SK-N-SH (cell line): Measurements from ENCODE around the gene LRRC75A. TPM values are rescaled to one million over a fixed set of nuclear protein-coding genes. Genes with fewer than 3 reads are reported as not detected.
A peak's percentile ranks its signal among the peaks of the same experiment; 100 is the strongest.

Experiments used
- CTCF ChIA-PET: fragments of 300-600, 350-600 bp; formaldehyde crosslinking; extraction: SDS; loops from one replicate; lab custom pipeline; 2021; lab: Yijun Ruan, JAX
- POLR2A ChIA-PET: fragments of 350-600 bp; sonication (Branson Sonifier 250); formaldehyde crosslinking; extraction: SDS; loops from one replicate; lab custom pipeline; 2020; ENCODE audit warnings: antibody characterized with exemption, inconsistent platforms; lab: Yijun Ruan, JAX
- DNase-seq: peaks from one replicate; pipeline ENCODE4 v3.0.0; 2012
- H2AFZ ChIP-seq: fragments of 200-600 bp; sonication (generic); 2 replicates; pipeline ENCODE4 v1.8.1; 2016; ENCODE audit warnings: antibody characterized with exemption, mild to moderate bottlenecking, low read depth
- H3F3A ChIP-seq: fragments of 200-600 bp; sonication (generic); replicated peaks from 2 replicates; pipeline ENCODE3; 2016; ENCODE audit warnings: antibody characterized with exemption, mild to moderate bottlenecking; ENCODE audit not compliant: insufficient read depth
- H3K27ac ChIP-seq, 2 experiments: fragments of 200-500 bp in 1 of 2; fragments of 200-600 bp in 1 of 2; sonication (Bioruptor generic) in 1 of 2; sonication (generic), shearing (Covaris generic) in 1 of 2; 2 replicates each; pipeline versions ENCODE4 v1.5.1 to v1.6.1; 2014 to 2016; ENCODE audit warnings: low read depth in 2 of 2, inconsistent platforms in 1 of 2, low read length in 1 of 2, mild to moderate bottlenecking in 1 of 2, mixed read lengths in 1 of 2
- H3K27me3 ChIP-seq: fragments of 200-600 bp; sonication (generic), shearing (Covaris generic); 2 replicates; pipeline ENCODE4 v1.6.1; 2016; ENCODE audit warnings: mixed run types; ENCODE audit not compliant: insufficient read depth
- H3K36me3 ChIP-seq, 2 experiments: fragments of 200-500 bp in 1 of 2; fragments of 200-600 bp in 1 of 2; sonication (Bioruptor generic) in 1 of 2; sonication (generic) in 1 of 2; replicated peaks in 1 of 2; 2 replicates each; pipeline versions ENCODE3 to v1.5.1; 2014 to 2016; ENCODE audit warnings: low read length in 1 of 2, mild to moderate bottlenecking in 1 of 2; ENCODE audit not compliant: insufficient read depth in 2 of 2, control insufficient read depth in 1 of 2
- H3K4me1 ChIP-seq, 2 experiments: fragments of 200-500 bp in 1 of 2; fragments of 200-600 bp in 1 of 2; sonication (Bioruptor generic) in 1 of 2; sonication (generic), shearing (Covaris generic) in 1 of 2; 2 replicates each; pipeline versions ENCODE4 v1.5.1 to v1.6.1; 2014 to 2016; ENCODE audit warnings: low read depth in 1 of 2, low read length in 1 of 2, mixed run types in 1 of 2; ENCODE audit not compliant: insufficient read depth in 2 of 2, control insufficient read depth in 1 of 2
- H3K4me2 ChIP-seq: fragments of 200-600 bp; sonication (generic), shearing (Covaris generic); 2 replicates; pipeline ENCODE4 v1.6.1; 2017; ENCODE audit warnings: mixed run types
- H3K4me3 ChIP-seq, 2 experiments: fragments of 200-500 bp in 1 of 2; fragments of 200-600 bp in 1 of 2; sonication (Bioruptor generic) in 1 of 2; sonication (generic), shearing (Covaris generic) in 1 of 2; 2 replicates each; pipeline versions ENCODE4 v1.5.1 to v1.8.1; 2014 to 2016; ENCODE audit warnings: low read depth in 2 of 2, inconsistent platforms in 1 of 2, low read length in 1 of 2, mild to moderate bottlenecking in 1 of 2, mixed read lengths in 1 of 2, moderate library complexity in 1 of 2
- H3K79me2 ChIP-seq: fragments of 200-600 bp; sonication (generic); 2 replicates; pipeline ENCODE4 v1.8.1; 2017; ENCODE audit warnings: mild to moderate bottlenecking; ENCODE audit not compliant: insufficient read depth
- H3K9ac ChIP-seq: fragments of 200-600 bp; sonication (generic); 2 replicates; pipeline ENCODE4 v1.6.1; 2017; ENCODE audit warnings: mixed run types
- H3K9me2 ChIP-seq: fragments of 200-600 bp; sonication (generic); 2 replicates; pipeline ENCODE4 v1.6.1; 2017; ENCODE audit warnings: mixed run types
- H3K9me3 ChIP-seq: fragments of 200-600 bp; sonication (generic); 2 replicates; pipeline ENCODE4 v1.6.1; 2017; ENCODE audit warnings: mixed run types, mild to moderate bottlenecking, moderate library complexity
- H4K20me1 ChIP-seq: fragments of 200-600 bp; sonication (generic); 2 replicates; pipeline ENCODE4 v1.6.1; 2017; ENCODE audit warnings: mild to moderate bottlenecking, mixed run types; ENCODE audit not compliant: insufficient read depth
- CHD2 ChIP-seq: fragments of 150-350 bp; IDR thresholded peaks from 2 replicates; pipeline ENCODE4 v1.6.1; 2018; ENCODE audit warnings: low read length; ENCODE audit not compliant: partially characterized antibody
- ELF1 ChIP-seq: IDR thresholded peaks from 2 replicates; pipeline ENCODE4 v1.4.0; 2012
- EP300 ChIP-seq, 2 experiments: IDR thresholded peaks; 2 replicates each; pipeline versions ENCODE4 v1.4.0 to v1.6.1; 2012; ENCODE audit warnings: borderline replicate concordance in 1 of 2, low read depth in 1 of 2, low read length in 1 of 2
- JUND ChIP-seq: IDR thresholded peaks from 2 replicates; pipeline ENCODE4 v1.4.0; 2012
- MXI1 ChIP-seq: IDR thresholded peaks from 2 replicates; pipeline ENCODE4 v1.6.1; 2012; ENCODE audit warnings: mild to moderate bottlenecking, low read depth, low read length, improper control_type of control experiment
- NRF1 ChIP-seq: IDR thresholded peaks from 2 replicates; pipeline ENCODE4 v1.6.1; 2012; ENCODE audit warnings: low read depth, mild to moderate bottlenecking, low read length
- RCOR1 ChIP-seq: fragments of 150-350 bp; IDR thresholded peaks from 2 replicates; pipeline ENCODE4 v1.6.1; 2017; ENCODE audit warnings: antibody characterized with exemption, low read length
- RFX5 ChIP-seq: IDR thresholded peaks from 2 replicates; pipeline ENCODE4 v1.6.1; 2012; ENCODE audit warnings: mild to moderate bottlenecking, improper control_type of control experiment, low read length
- RXRA ChIP-seq: IDR thresholded peaks from 2 replicates; pipeline ENCODE4 v1.4.0; 2012; ENCODE audit warnings: low read depth, mild to moderate bottlenecking, borderline replicate concordance
- SIN3A ChIP-seq: IDR thresholded peaks from 2 replicates; pipeline ENCODE4 v1.6.1; 2012; ENCODE audit warnings: low read depth, mild to moderate bottlenecking, low read length, moderate library complexity, borderline replicate concordance
- SMC3 ChIP-seq: IDR thresholded peaks from 2 replicates; pipeline ENCODE4 v1.6.1; 2012; ENCODE audit warnings: low read depth, low read length, improper control_type of control experiment
- TEAD4 ChIP-seq: IDR thresholded peaks from 2 replicates; pipeline ENCODE4 v1.4.0; 2012; ENCODE audit warnings: mild to moderate bottlenecking, borderline replicate concordance; ENCODE audit not compliant: insufficient read depth
- WGBS: methylation state at CpG from one replicate; pipeline ENCODE4 v1.1.6; 2017; ENCODE audit warnings: low lambda C conversion rate; 5-methylcytosine and 5-hydroxymethylcytosine counted together
- polyA plus RNA-seq, 3 experiments: library from polyadenylated mRNA; depleted of rRNA; stranded (reverse); fragments of >200 nt; gene quantifications; 2 replicates each; pipeline ENCODE4 v1.2.3, GENCODE V29; 2012
- TF ChIP-seq, protein P1 (sequence below): IDR thresholded peaks from 2 replicates; pipeline ENCODE4 v1.4.0; 2012; ENCODE audit warnings: low read depth, borderline replicate concordance
- TF ChIP-seq, protein P2 (sequence below): fragments of 200-600 bp; sonication (generic); IDR thresholded peaks from 2 replicates; pipeline ENCODE4 v1.6.1; 2017; ENCODE audit warnings: antibody characterized with exemption, mild to moderate bottlenecking, moderate library complexity
- TF ChIP-seq, protein P3 (sequence below): fragments of 150-350 bp; IDR thresholded peaks from 2 replicates; pipeline ENCODE4 v1.6.1; 2016; ENCODE audit warnings: mild to moderate bottlenecking, low read depth, low read length
- TF ChIP-seq, protein P4 (sequence below): IDR thresholded peaks from 2 replicates; pipeline ENCODE4 v1.4.0; 2012; ENCODE audit warnings: low read depth

Gene LRRC75A
- polyA plus RNA-seq, 1 of the 3 experiments (the other 2 are of a cell fraction): 1.2 TPM

DNA sequence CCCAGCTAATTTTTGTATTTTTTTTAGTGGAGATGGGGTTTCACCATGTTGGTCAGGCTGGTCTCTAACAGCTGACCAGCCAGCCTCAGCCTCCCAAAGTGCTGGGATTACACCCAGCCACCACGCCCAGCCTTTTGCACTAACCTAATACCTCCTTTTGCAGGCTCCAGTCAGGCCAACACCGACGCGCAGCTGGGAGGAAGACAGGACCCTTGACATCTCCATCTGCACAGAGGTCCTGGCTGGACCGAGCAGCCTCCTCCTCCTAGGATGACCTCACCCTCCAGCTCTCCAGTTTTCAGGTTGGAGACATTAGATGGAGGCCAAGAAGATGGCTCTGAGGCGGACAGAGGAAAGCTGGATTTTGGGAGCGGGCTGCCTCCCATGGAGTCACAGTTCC, 74.6 kb downstream of the LRRC75A start:
- no peaks in the 10 kb centered on the region for H4K20me1 ChIP-seq
- peaks cover 26 to 35% of the 10 kb centered on the region in 2 experiments for H3K4me1 ChIP-seq
- TF ChIP-seq RFX5 (no peak), EP300 (IDR thresholded peaks at IDR 0.05; ENCODE audit: borderline replicate concordance in 1 of 2, low read depth in 1 of 2, low read length in 1 of 2) (no peak), SIN3A (no peak), CHD2 (no peak), MXI1 (no peak), JUND (no peak), RCOR1 (no peak), SMC3 (no peak), TEAD4 (no peak), NRF1 (no peak), RXRA (no peak), ELF1 (no peak)
- TF ChIP-seq, protein P1, sequence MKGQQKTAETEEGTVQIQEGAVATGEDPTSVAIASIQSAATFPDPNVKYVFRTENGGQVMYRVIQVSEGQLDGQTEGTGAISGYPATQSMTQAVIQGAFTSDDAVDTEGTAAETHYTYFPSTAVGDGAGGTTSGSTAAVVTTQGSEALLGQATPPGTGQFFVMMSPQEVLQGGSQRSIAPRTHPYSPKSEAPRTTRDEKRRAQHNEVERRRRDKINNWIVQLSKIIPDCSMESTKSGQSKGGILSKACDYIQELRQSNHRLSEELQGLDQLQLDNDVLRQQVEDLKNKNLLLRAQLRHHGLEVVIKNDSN: no peak
- TF ChIP-seq, protein P2, sequence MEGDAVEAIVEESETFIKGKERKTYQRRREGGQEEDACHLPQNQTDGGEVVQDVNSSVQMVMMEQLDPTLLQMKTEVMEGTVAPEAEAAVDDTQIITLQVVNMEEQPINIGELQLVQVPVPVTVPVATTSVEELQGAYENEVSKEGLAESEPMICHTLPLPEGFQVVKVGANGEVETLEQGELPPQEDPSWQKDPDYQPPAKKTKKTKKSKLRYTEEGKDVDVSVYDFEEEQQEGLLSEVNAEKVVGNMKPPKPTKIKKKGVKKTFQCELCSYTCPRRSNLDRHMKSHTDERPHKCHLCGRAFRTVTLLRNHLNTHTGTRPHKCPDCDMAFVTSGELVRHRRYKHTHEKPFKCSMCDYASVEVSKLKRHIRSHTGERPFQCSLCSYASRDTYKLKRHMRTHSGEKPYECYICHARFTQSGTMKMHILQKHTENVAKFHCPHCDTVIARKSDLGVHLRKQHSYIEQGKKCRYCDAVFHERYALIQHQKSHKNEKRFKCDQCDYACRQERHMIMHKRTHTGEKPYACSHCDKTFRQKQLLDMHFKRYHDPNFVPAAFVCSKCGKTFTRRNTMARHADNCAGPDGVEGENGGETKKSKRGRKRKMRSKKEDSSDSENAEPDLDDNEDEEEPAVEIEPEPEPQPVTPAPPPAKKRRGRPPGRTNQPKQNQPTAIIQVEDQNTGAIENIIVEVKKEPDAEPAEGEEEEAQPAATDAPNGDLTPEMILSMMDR: no peak
- TF ChIP-seq, protein P3, sequence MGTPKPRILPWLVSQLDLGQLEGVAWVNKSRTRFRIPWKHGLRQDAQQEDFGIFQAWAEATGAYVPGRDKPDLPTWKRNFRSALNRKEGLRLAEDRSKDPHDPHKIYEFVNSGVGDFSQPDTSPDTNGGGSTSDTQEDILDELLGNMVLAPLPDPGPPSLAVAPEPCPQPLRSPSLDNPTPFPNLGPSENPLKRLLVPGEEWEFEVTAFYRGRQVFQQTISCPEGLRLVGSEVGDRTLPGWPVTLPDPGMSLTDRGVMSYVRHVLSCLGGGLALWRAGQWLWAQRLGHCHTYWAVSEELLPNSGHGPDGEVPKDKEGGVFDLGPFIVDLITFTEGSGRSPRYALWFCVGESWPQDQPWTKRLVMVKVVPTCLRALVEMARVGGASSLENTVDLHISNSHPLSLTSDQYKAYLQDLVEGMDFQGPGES: no peak
- TF ChIP-seq, protein P4, sequence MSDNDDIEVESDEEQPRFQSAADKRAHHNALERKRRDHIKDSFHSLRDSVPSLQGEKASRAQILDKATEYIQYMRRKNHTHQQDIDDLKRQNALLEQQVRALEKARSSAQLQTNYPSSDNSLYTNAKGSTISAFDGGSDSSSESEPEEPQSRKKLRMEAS: no peak
- ChIA-PET CTCF (interaction anchor here (0.8 to 1.6 kb wide), 3 partner anchors 10 to 36 kb away, joined by 3 to 7 read pairs (median 4); no protein-coding TSS in a partner anchor), POLR2A (interaction anchor here (1.3 kb wide), 1 partner anchor 21 kb away, joined by 5 read pairs; no protein-coding TSS in a partner anchor)
- H3K9me3 ChIP-seq: no peaks in the 10 kb centered on the region
- no peak overlapping the region for H3K9ac ChIP-seq
- peak overlapping the region in 1 of 2 experiments; percentile 98; a peak in 1 of 4 replicates for H3K27ac ChIP-seq
- no peaks in the 10 kb centered on the region for H3K36me3 ChIP-seq
- H3K9me2 ChIP-seq: no peaks in the 10 kb centered on the region
- WGBS: 94% methylated on average over 7 of the region's 7 CpGs
- H3F3A ChIP-seq: peaks cover 34% of the 10 kb centered on the region
- H3K4me2 ChIP-seq: peak overlapping the region; percentile 83; the same call in 1 of the 2 replicates
- H3K27me3 ChIP-seq: no peaks in the 10 kb centered on the region
- no peaks in the 10 kb centered on the region for H3K79me2 ChIP-seq
- no peak overlapping the region for H2AFZ ChIP-seq
- no peak overlapping the region for H3K4me3 ChIP-seq
- no peak for DNase-seq
